Activated naive CD8-positive, alpha-beta T cell (primary cell): ENCODE results near the gene TRIM61.
"Not testable (repeated sequence)": the region's sequence is repeated elsewhere in the genome, so short reads cannot be mapped to it uniquely, and the experiment has no call there.

Experiments
- H3K27ac Mint-ChIP-seq: one replicate; pipeline ENCODE4 v1.8.0; 2021; ENCODE audit warnings: mixed read lengths
- H3K27me3 Mint-ChIP-seq: one replicate; pipeline ENCODE4 v1.8.0; 2021; ENCODE audit warnings: mixed read lengths
- H3K36me3 Mint-ChIP-seq: one replicate; pipeline ENCODE4 v1.8.0; 2021; ENCODE audit warnings: mixed read lengths
- H3K4me1 Mint-ChIP-seq: one replicate; pipeline ENCODE4 v1.8.0; 2021; ENCODE audit warnings: low read depth, mixed read lengths
- H3K4me3 Mint-ChIP-seq: one replicate; pipeline ENCODE4 v1.8.0; 2021; ENCODE audit warnings: mild to moderate bottlenecking, mixed read lengths
- H3K9me3 Mint-ChIP-seq: one replicate; pipeline ENCODE4 v1.8.0; 2021; ENCODE audit warnings: low read depth, mixed read lengths

The TRIM61 gene

GRCh38 chr4:164943192-164943591 lies 34.3 kb downstream of the TRIM61 start:
- H3K4me1 Mint-ChIP-seq: no peaks in the 10 kb centered on the region

GRCh38 chr4:164937576-164938270 lies 39.7 kb downstream of the TRIM61 start:
- no peaks in the 10 kb centered on the region for H3K36me3 Mint-ChIP-seq
- H3K9me3 Mint-ChIP-seq: no peaks in the 10 kb centered on the region
- no peak overlapping the region for H3K27ac Mint-ChIP-seq
- no peak overlapping the region for H3K4me3 Mint-ChIP-seq
- no peaks in the 10 kb centered on the region for H3K4me1 Mint-ChIP-seq
- peaks cover 11% of the 10 kb centered on the region for H3K27me3 Mint-ChIP-seq

More at GRCh38 chr4:164943192-164943591, 34.3 kb downstream of the TRIM61 start:
- H3K4me3 Mint-ChIP-seq: no peak overlapping the region
- H3K27me3 Mint-ChIP-seq: peaks cover 20% of the 10 kb centered on the region
- no peak overlapping the region for H3K27ac Mint-ChIP-seq
- H3K36me3 Mint-ChIP-seq: no peaks in the 10 kb centered on the region
- no peaks in the 10 kb centered on the region for H3K9me3 Mint-ChIP-seq

GRCh38 chr4:164935865-164936606 lies 41.4 kb downstream of the TRIM61 start:
- not testable (repeated sequence) for H3K36me3 Mint-ChIP-seq, H3K4me1 Mint-ChIP-seq, H3K27me3 Mint-ChIP-seq, H3K27ac Mint-ChIP-seq, H3K9me3 Mint-ChIP-seq, H3K4me3 Mint-ChIP-seq

- H3K9me3 Mint-ChIP-seq: no peaks in the 10 kb centered on the region
- no peaks in the 10 kb centered on the region for H3K36me3 Mint-ChIP-seq
- no peak overlapping the region for H3K27ac Mint-ChIP-seq
- H3K4me3 Mint-ChIP-seq: no peak overlapping the region
- peaks cover 9% of the 10 kb centered on the region for H3K27me3 Mint-ChIP-seq
- no peaks in the 10 kb centered on the region for H3K4me1 Mint-ChIP-seq
Observed at GRCh38 chr4:164935363-164935762, 42.1 kb downstream of the TRIM61 start.

- peaks cover 2% of the 10 kb centered on the region for H3K27me3 Mint-ChIP-seq
- H3K27ac Mint-ChIP-seq: no peak overlapping the region
- no peaks in the 10 kb centered on the region for H3K9me3 Mint-ChIP-seq
- H3K4me1 Mint-ChIP-seq: no peaks in the 10 kb centered on the region
- no peaks in the 10 kb centered on the region for H3K36me3 Mint-ChIP-seq
- H3K4me3 Mint-ChIP-seq: no peak overlapping the region
Observed at GRCh38 chr4:164933244-164933643, 44.2 kb downstream of the TRIM61 start.

- Mint-ChIP-seq H3K4me3 (no peak overlapping the region), H3K36me3 (no peaks in the 10 kb centered on the region), H3K4me1 (no peaks in the 10 kb centered on the region), H3K27me3 (peaks cover 7% of the 10 kb centered on the region), H3K27ac (no peak overlapping the region), H3K9me3 (no peaks in the 10 kb centered on the region)
Observed at GRCh38 chr4:164931551-164932324, 45.7 kb downstream of the TRIM61 start.

GRCh38 chr4:164930647-164931046 lies 46.8 kb downstream of the TRIM61 start:
- H3K9me3 Mint-ChIP-seq: no peaks in the 10 kb centered on the region
- peaks cover 6% of the 10 kb centered on the region for H3K27me3 Mint-ChIP-seq
- H3K4me1 Mint-ChIP-seq: no peaks in the 10 kb centered on the region
- no peaks in the 10 kb centered on the region for H3K36me3 Mint-ChIP-seq
- H3K4me3 Mint-ChIP-seq: no peak overlapping the region
- H3K27ac Mint-ChIP-seq: no peak overlapping the region

- H3K36me3 Mint-ChIP-seq, H3K4me1 Mint-ChIP-seq, H3K27me3 Mint-ChIP-seq, H3K9me3 Mint-ChIP-seq, H3K4me3 Mint-ChIP-seq, H3K27ac Mint-ChIP-seq: not testable (repeated sequence)
Observed at GRCh38 chr4:164927101-164927500, 50.4 kb downstream of the TRIM61 start.

GRCh38 chr4:164926301-164926700 lies 51.2 kb downstream of the TRIM61 start:
- H3K9me3 Mint-ChIP-seq: no peaks in the 10 kb centered on the region
- no peaks in the 10 kb centered on the region for H3K36me3 Mint-ChIP-seq
- no peak overlapping the region for H3K27ac Mint-ChIP-seq
- H3K27me3 Mint-ChIP-seq: peaks cover 9% of the 10 kb centered on the region
- no peaks in the 10 kb centered on the region for H3K4me1 Mint-ChIP-seq
- no peak overlapping the region for H3K4me3 Mint-ChIP-seq

- H3K36me3 Mint-ChIP-seq: no peaks in the 10 kb centered on the region
- no peaks in the 10 kb centered on the region for H3K9me3 Mint-ChIP-seq
- H3K27me3 Mint-ChIP-seq: peaks cover 9% of the 10 kb centered on the region
- no peaks in the 10 kb centered on the region for H3K4me1 Mint-ChIP-seq
- H3K27ac Mint-ChIP-seq: no peak overlapping the region
- no peak overlapping the region for H3K4me3 Mint-ChIP-seq
Observed at GRCh38 chr4:164924670-164925238, 52.7 kb downstream of the TRIM61 start.

- no peak overlapping the region for H3K27ac Mint-ChIP-seq
- H3K4me3 Mint-ChIP-seq: no peak overlapping the region
- H3K9me3 Mint-ChIP-seq: no peaks in the 10 kb centered on the region
- H3K27me3 Mint-ChIP-seq: no peaks in the 10 kb centered on the region
- H3K36me3 Mint-ChIP-seq: no peaks in the 10 kb centered on the region
- H3K4me1 Mint-ChIP-seq: no peaks in the 10 kb centered on the region
Observed at GRCh38 chr4:164918956-164919355, 58.5 kb downstream of the TRIM61 start.
